Breast epithelium (tissue), 4 donors: Measurements from ENCODE around the gene INTS13. TPM values are rescaled to one million over a fixed set of nuclear protein-coding genes. Genes with fewer than 3 reads are reported as not detected.

ENCODE experiments used
- DNase-seq, 2 donors: peaks; one replicate each; pipeline ENCODE4 v3.0.0-alpha.2; 2019; ENCODE audit warnings: low spot score in 2 of 2
- H3K27ac ChIP-seq, 2 donors: fragments of 200-600 bp; sonication (generic) in 1 of 2; one replicate each; pipeline ENCODE4 v1.5.1; 2016 to 2019; ENCODE audit warnings: mild to moderate bottlenecking in 1 of 2
- H3K27me3 ChIP-seq, 2 donors: fragments of 200-600 bp; sonication (generic) in 1 of 2; one replicate each; pipeline versions ENCODE4 v1.5.1 to v1.6.0; 2017 to 2019; ENCODE audit warnings: control low read depth in 1 of 2, mild to moderate bottlenecking in 1 of 2
- H3K36me3 ChIP-seq: fragments of 200-600 bp; one replicate; pipeline ENCODE4 v1.5.1; 2019
- H3K4me1 ChIP-seq, 2 donors: fragments of 200-600 bp; sonication (generic); one replicate each; pipeline ENCODE4 v1.5.1; 2016 to 2019; ENCODE audit warnings: control low read depth in 1 of 2
- H3K4me3 ChIP-seq, 3 donors: fragments of 200-600 bp; sonication (generic); 1 replicate in 2 of 3; 2 replicates in 1 of 3; pipeline ENCODE4 v1.5.1; 2016 to 2019; ENCODE audit warnings: mild to moderate bottlenecking in 3 of 3, moderate library complexity in 2 of 3
- H3K9me3 ChIP-seq, 2 donors: fragments of 200-600 bp; sonication (generic) in 1 of 2; one replicate each; pipeline ENCODE4 v1.5.1; 2016 to 2019; ENCODE audit warnings: control low read depth in 1 of 2
- POLR2A ChIP-seq: fragments of 450-650 bp; IDR thresholded peaks from one replicate; pipeline ENCODE4 v1.6.1; 2016; ENCODE audit warnings: antibody characterized with exemption, mild to moderate bottlenecking, moderate library complexity
- POLR2AphosphoS5 ChIP-seq, 3 donors: sonication (generic); formaldehyde crosslinking; IDR thresholded peaks; one replicate each; pipeline ENCODE4 v1.6.1; 2017; ENCODE audit warnings: antibody characterized with exemption in 3 of 3
- intact Hi-C: fragments of 100-400 bp; cut with DNase I; formaldehyde crosslinking; loops from one replicate; pipeline ENCODE4 v1.15.1; 2023; ENCODE audit warnings: low total_unique reads
- total RNA-seq, 3 donors: library from RNA; depleted of rRNA; stranded (reverse); fragments of >200 nt; gene quantifications; one replicate each; pipeline ENCODE4 v1.1.0, GENCODE V29; 2016
- TF ChIP-seq, protein P1 (sequence below), 3 donors: fragments of 450-650 bp; IDR thresholded peaks; one replicate each; pipeline ENCODE4 v1.5.1; 2016 to 2017; ENCODE audit warnings: antibody characterized with exemption in 3 of 3, mild to moderate bottlenecking in 3 of 3, moderate library complexity in 3 of 3

The INTS13 gene
- total RNA-seq, 3 donors from 2014 or later, result 20.6 to 23.1 (median 21.9) TPM

DNA sequence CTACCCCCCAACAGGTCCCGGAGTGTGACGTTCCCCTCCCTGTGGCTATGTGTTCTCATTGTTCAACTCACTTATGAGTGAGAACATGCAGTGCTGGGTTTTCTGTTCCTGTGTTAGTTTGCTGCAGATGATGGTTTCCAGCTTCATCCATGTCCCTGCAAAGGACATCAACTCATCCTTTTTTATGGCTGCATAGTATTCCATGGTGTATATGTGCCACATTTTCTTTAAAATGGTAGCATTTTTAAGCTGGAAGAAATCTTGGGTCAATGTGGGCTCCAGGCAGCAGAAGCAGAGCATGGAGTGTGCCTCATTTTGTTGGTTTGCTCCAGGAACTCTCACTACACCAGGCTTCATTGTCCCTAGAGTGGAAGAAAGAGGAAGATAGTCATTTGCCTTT is 57.2 kb downstream of the INTS13 start:
- Histone ChIP-seq H3K27ac (no peak overlapping the region), H3K4me1 (no peaks in the 10 kb centered on the region), H3K36me3 (no peaks in the 10 kb centered on the region), H3K27me3 (no peaks in the 10 kb centered on the region), H3K4me3 (no peak overlapping the region), H3K9me3 (no peaks in the 10 kb centered on the region)
- TF ChIP-seq, protein P1, sequence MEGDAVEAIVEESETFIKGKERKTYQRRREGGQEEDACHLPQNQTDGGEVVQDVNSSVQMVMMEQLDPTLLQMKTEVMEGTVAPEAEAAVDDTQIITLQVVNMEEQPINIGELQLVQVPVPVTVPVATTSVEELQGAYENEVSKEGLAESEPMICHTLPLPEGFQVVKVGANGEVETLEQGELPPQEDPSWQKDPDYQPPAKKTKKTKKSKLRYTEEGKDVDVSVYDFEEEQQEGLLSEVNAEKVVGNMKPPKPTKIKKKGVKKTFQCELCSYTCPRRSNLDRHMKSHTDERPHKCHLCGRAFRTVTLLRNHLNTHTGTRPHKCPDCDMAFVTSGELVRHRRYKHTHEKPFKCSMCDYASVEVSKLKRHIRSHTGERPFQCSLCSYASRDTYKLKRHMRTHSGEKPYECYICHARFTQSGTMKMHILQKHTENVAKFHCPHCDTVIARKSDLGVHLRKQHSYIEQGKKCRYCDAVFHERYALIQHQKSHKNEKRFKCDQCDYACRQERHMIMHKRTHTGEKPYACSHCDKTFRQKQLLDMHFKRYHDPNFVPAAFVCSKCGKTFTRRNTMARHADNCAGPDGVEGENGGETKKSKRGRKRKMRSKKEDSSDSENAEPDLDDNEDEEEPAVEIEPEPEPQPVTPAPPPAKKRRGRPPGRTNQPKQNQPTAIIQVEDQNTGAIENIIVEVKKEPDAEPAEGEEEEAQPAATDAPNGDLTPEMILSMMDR (IDR thresholded peaks at IDR 0.05), result no peak
- TF ChIP-seq POLR2AphosphoS5 (IDR thresholded peaks at IDR 0.05), result no peak
- DNase-seq, result no peak
- intact Hi-C loops, result no loop called here

DNA sequence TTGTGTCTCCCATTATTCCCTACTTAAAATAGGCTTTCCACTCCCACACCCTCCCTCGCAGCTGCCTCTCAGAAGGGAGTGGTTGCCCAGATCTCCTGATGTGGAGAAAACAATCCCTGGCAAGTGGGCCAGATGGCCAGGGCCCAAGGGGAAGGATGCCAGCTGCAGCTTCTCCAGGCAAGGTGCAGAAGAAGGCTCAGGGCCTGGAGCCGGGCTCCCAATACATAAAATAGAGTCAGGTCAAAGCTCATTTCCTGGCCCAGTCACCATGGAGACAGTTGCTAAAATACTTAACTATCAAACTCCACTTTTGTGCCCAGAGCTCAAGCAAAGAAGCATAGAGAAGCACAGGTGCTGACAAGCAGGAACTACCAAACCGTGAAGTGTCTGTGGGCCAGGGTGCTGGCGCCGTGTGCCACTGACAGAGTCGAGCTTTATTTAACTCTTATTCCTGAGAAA is 59.1 kb downstream of the INTS13 start:
- no peaks in the 10 kb centered on the region for H3K27me3 ChIP-seq
- TF ChIP-seq, protein P1 (IDR thresholded peaks at IDR 0.05), result no peak
- TF ChIP-seq POLR2AphosphoS5 (IDR thresholded peaks at IDR 0.05) (no peak), POLR2A (no peak)
- no peaks in the 10 kb centered on the region for H3K9me3 ChIP-seq
- no peaks in the 10 kb centered on the region for H3K36me3 ChIP-seq
- intact Hi-C loops, result no loop called here
- peak; percentile 74 to 75 for DNase-seq
- H3K4me3 ChIP-seq, result no peak overlapping the region
- H3K4me1 ChIP-seq, result no peaks in the 10 kb centered on the region
- peak overlapping the region; percentile 68 to 69 for H3K27ac ChIP-seq

DNA sequence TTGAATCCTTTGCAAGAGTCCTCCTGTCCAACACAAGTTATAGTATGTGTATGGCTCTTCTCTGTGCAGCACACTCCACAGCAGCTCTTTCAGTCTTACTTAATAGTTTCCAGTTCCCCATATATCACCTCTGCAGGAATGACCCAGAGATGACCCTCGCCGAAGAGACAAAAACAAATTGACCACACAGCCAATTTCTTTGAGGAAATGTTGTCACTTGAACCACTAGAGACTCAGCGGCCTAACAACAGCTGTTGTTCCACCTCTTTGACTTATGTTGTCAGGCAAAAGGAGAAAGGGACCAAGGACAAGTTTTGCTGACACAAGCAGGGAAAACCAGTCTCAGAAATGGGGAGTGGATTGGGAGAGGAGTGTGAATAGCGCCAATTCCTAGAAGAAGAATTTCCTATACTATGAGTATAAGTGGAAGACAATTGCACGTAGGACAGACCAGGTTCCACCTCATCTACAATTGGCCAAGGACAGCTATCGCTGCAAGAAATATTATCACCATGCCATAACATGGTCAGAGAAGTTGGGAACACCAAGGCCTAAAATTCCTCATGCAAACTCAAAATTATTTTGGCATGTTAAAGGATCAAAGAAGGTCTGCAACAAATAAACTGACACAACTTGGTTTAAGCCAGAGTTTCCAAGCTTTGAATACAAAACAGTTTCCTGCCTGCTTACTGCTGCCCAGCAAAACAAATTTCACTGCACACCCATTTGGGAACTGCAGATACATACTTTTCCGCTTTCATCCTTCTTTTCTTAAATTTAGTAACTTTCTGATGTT is 63.1 kb downstream of the INTS13 start:
- Histone ChIP-seq H3K4me3 (no peak overlapping the region), H3K36me3 (no peaks in the 10 kb centered on the region), H3K9me3 (no peaks in the 10 kb centered on the region), H3K27me3 (no peaks in the 10 kb centered on the region), H3K4me1 (no peaks in the 10 kb centered on the region), H3K27ac (no peak overlapping the region)
- no peak for DNase-seq
- intact Hi-C loops, result no loop called here
- TF ChIP-seq POLR2A (no peak), POLR2AphosphoS5 (IDR thresholded peaks at IDR 0.05) (no peak)
- TF ChIP-seq, protein P1 (IDR thresholded peaks at IDR 0.05), result no peak

DNA sequence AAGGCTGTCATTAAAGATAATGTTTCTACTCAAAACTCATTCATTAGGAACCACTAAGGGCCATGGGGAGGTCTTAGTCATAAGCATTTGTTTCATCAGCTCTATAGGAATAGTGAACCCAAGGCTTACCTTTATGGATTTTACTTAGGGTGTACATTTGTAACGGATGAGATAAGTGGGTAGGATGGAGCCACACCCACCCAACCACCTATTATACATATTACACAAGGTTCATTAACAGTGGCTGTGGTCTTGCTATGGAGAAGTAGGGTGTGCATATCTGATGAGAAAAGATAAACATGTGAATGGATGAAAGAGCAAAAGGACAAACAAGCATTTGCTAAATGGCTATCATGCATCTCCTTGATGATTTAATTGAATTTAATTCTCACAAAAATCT is 65.2 kb downstream of the INTS13 start:
- no peak overlapping the region for H3K27ac ChIP-seq
- H3K4me3 ChIP-seq, result no peak overlapping the region
- no peaks in the 10 kb centered on the region for H3K27me3 ChIP-seq
- no peaks in the 10 kb centered on the region for H3K36me3 ChIP-seq
- no peak for DNase-seq
- TF ChIP-seq POLR2AphosphoS5 (IDR thresholded peaks at IDR 0.05), result no peak
- TF ChIP-seq, protein P1 (IDR thresholded peaks at IDR 0.05), result no peak
- no peak for TF ChIP-seq POLR2A
- intact Hi-C loops, result no loop called here
- H3K4me1 ChIP-seq, result no peaks in the 10 kb centered on the region
- H3K9me3 ChIP-seq, result no peaks in the 10 kb centered on the region

DNA sequence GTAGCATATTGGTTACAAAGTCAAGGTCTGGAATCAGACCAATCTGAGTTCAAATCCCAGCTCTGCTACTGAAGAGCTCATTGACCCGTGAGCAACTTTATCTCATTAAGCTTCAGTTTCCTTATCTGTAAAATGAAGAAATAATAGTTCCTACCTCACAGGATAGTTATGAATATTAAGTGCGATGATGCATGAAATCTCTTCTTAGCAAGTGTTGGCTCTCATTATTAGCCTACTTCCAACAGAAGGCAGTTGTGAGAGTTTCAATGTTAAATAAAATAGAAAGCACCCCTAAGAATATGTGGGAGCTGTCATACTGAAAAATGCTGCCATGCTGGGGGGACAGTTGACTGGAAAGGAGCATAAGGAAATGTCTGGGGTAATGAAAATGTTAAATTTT is 65.8 kb downstream of the INTS13 start:
- TF ChIP-seq POLR2AphosphoS5 (IDR thresholded peaks at IDR 0.05) (no peak), POLR2A (no peak)
- TF ChIP-seq, protein P1 (IDR thresholded peaks at IDR 0.05), result no peak
- Histone ChIP-seq H3K27me3 (no peaks in the 10 kb centered on the region), H3K4me3 (no peak overlapping the region), H3K36me3 (no peaks in the 10 kb centered on the region), H3K27ac (no peak overlapping the region), H3K4me1 (no peaks in the 10 kb centered on the region), H3K9me3 (no peaks in the 10 kb centered on the region)
- intact Hi-C loops, result no loop called here
- no peak for DNase-seq
